Osteoblast (primary cell): Measurements from ENCODE around the gene HSP90AA1. TPM values are rescaled to one million over a fixed set of nuclear protein-coding genes. Genes with fewer than 3 reads are reported as not detected.

Source experiments
- DNase-seq: peaks from one replicate; pipeline ENCODE4 v3.0.0; 2011; ENCODE audit warnings: low spot score, mixed read lengths; ENCODE audit not compliant: insufficient read length; ENCODE audit errors: missing footprints
- H2AFZ ChIP-seq: 2 replicates; pipeline ENCODE4 v1.6.0; 2011; ENCODE audit warnings: mild to moderate bottlenecking, low read length
- H3K27ac ChIP-seq: 2 replicates; pipeline ENCODE4 v1.5.1; 2011; ENCODE audit warnings: mild to moderate bottlenecking, low read depth, low read length, moderate library complexity
- H3K27me3 ChIP-seq: 2 replicates; pipeline ENCODE4 v1.6.0; 2012; ENCODE audit warnings: mild to moderate bottlenecking, control low read depth, inconsistent platforms, low read length, moderate library complexity; ENCODE audit not compliant: insufficient read depth
- H3K36me3 ChIP-seq: 2 replicates; pipeline ENCODE4 v1.5.1; 2011; ENCODE audit warnings: mild to moderate bottlenecking, low read length, control low read depth, moderate library complexity; ENCODE audit not compliant: insufficient read depth
- H3K4me1 ChIP-seq: 2 replicates; pipeline ENCODE4 v1.5.1; 2011; ENCODE audit warnings: mild to moderate bottlenecking, low read length, control low read depth, moderate library complexity; ENCODE audit not compliant: insufficient read depth
- H3K4me2 ChIP-seq: 2 replicates; pipeline ENCODE4 v1.6.0; 2011; ENCODE audit warnings: mild to moderate bottlenecking, low read length; ENCODE audit not compliant: insufficient read depth
- H3K4me3 ChIP-seq: fragments of 200-600 bp; sonication (generic); 3 replicates; pipeline ENCODE4 v1.5.1; 2012; ENCODE audit warnings: mild to moderate bottlenecking, low read length, inconsistent platforms; ENCODE audit not compliant: insufficient read depth
- H3K79me2 ChIP-seq: 2 replicates; pipeline ENCODE4 v1.6.0; 2012; ENCODE audit warnings: mild to moderate bottlenecking, low read length, control low read depth, inconsistent platforms; ENCODE audit not compliant: insufficient read depth
- H3K9me3 ChIP-seq: 2 replicates; pipeline ENCODE4 v1.5.1; 2011; ENCODE audit warnings: low read depth, low read length, control low read depth
- H4K20me1 ChIP-seq: 2 replicates; pipeline ENCODE4 v1.6.0; 2012; ENCODE audit warnings: mild to moderate bottlenecking, low read length, control low read depth; ENCODE audit not compliant: insufficient read depth
- CTCF ChIP-seq: IDR thresholded peaks from 2 replicates; pipeline ENCODE4 v1.5.1; 2011; ENCODE audit warnings: mild to moderate bottlenecking, low read depth, low read length, moderate library complexity; ENCODE audit errors: extremely low read depth
- total RNA-seq: library from RNA; depleted of rRNA; stranded (reverse); fragments of >200 nt; gene quantifications from 2 replicates; pipeline ENCODE4 v1.2.3, GENCODE V29; 2012

The HSP90AA1 gene
- total RNA-seq, 1 donor: 193 TPM

GRCh38 chr14:102126807-102127455, 40.1 kb upstream of the HSP90AA1 start:
- Histone ChIP-seq H2AFZ (no peak overlapping the region), H4K20me1 (no peaks in the 10 kb centered on the region), H3K36me3 (no peaks in the 10 kb centered on the region), H3K27me3 (no peaks in the 10 kb centered on the region), H3K4me3 (no peak overlapping the region), H3K27ac (no peak overlapping the region), H3K4me1 (no peaks in the 10 kb centered on the region), H3K9me3 (no peaks in the 10 kb centered on the region), H3K79me2 (no peaks in the 10 kb centered on the region), H3K4me2 (no peak overlapping the region)
- DNase-seq: no peak
- no peak for TF ChIP-seq CTCF

DNA sequence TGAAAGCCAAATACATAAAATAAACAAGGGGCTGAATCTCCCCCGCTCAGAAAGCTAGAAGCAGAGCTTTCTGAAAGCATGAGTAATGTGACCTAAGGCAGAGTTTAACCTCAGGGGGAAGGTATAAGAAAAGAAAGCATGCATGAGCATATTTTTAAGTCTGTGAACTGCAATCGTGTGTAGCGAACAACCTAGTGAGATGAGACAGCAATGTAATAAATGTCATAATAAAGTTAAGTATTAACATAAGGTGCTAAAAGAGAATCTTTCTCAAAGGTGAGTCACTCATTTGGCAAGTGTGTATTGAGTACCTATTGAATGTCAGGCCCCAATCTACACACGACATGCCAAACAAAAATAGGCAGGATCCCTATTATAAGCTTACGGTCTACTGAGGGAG, 38.7 kb upstream of the HSP90AA1 start:
- H3K9me3 ChIP-seq: no peaks in the 10 kb centered on the region
- H3K79me2 ChIP-seq: no peaks in the 10 kb centered on the region
- no peak for TF ChIP-seq CTCF
- H3K4me2 ChIP-seq: no peak overlapping the region
- no peaks in the 10 kb centered on the region for H4K20me1 ChIP-seq
- no peak overlapping the region for H3K27ac ChIP-seq
- no peaks in the 10 kb centered on the region for H3K36me3 ChIP-seq
- H3K27me3 ChIP-seq: no peaks in the 10 kb centered on the region
- H2AFZ ChIP-seq: no peak overlapping the region
- H3K4me1 ChIP-seq: no peaks in the 10 kb centered on the region
- H3K4me3 ChIP-seq: no peak overlapping the region
- DNase-seq: no peak

GRCh38 chr14:102124419-102124818, 37.6 kb upstream of the HSP90AA1 start:
- DNase-seq: no peak
- H3K27me3 ChIP-seq: no peaks in the 10 kb centered on the region
- no peak overlapping the region for H3K27ac ChIP-seq
- no peak overlapping the region for H3K4me2 ChIP-seq
- no peaks in the 10 kb centered on the region for H4K20me1 ChIP-seq
- H3K36me3 ChIP-seq: no peaks in the 10 kb centered on the region
- H2AFZ ChIP-seq: no peak overlapping the region
- no peak for TF ChIP-seq CTCF
- H3K4me1 ChIP-seq: no peaks in the 10 kb centered on the region
- no peaks in the 10 kb centered on the region for H3K9me3 ChIP-seq
- H3K4me3 ChIP-seq: no peak overlapping the region
- no peaks in the 10 kb centered on the region for H3K79me2 ChIP-seq

DNA sequence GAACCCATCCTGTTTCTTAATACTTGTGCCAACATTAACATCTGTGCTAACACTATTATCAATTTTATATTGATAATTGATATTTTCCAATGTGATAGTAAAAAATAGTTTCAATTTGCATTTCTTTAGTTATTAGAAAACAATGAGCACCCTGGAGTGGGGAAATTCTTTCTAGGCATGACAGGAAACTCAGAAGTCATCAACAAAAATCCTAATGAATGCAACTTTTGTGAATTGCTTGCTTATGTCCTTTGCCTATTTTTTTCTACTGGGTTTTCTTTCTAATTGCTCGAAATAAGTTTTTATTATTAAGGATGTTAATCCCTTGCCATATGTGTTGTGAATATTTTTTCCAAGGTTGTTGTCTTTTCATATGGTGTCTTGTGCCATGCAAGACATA, 34.7 kb upstream of the HSP90AA1 start:
- H3K4me2 ChIP-seq: no peak overlapping the region
- H3K27me3 ChIP-seq: no peaks in the 10 kb centered on the region
- H2AFZ ChIP-seq: no peak overlapping the region
- H3K36me3 ChIP-seq: no peaks in the 10 kb centered on the region
- H4K20me1 ChIP-seq: no peaks in the 10 kb centered on the region
- no peaks in the 10 kb centered on the region for H3K9me3 ChIP-seq
- no peaks in the 10 kb centered on the region for H3K79me2 ChIP-seq
- no peak for TF ChIP-seq CTCF
- H3K4me3 ChIP-seq: no peak overlapping the region
- no peak for DNase-seq
- no peaks in the 10 kb centered on the region for H3K4me1 ChIP-seq
- no peak overlapping the region for H3K27ac ChIP-seq
